Measurements from ENCODE around the gene C1orf116.

Gene C1orf116

DNA sequence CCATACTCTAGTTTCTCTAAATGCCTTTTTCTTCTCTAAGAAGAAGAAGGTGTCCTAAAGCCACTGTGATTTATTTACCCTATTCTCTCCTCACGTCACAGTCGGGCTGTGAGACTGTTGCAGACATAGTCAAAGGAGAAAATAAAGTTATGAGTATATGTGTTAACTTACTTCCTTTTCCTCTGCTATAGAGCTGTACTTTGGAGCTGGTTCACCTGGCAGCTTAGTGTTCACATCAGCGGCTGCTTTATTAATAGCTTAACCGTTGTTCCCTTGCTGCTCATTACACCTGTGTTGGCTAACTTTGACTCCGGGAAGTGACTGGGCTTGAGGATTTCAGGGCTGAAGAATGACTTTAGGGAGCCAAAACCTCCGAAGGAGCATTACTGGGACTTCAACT is 24.1 kb upstream of the C1orf116 start:
- no peak for DNase-seq (ENCODE audit: low read depth in 1 of 2, low spot score in 1 of 2)
- TF ChIP-seq, protein P1, sequence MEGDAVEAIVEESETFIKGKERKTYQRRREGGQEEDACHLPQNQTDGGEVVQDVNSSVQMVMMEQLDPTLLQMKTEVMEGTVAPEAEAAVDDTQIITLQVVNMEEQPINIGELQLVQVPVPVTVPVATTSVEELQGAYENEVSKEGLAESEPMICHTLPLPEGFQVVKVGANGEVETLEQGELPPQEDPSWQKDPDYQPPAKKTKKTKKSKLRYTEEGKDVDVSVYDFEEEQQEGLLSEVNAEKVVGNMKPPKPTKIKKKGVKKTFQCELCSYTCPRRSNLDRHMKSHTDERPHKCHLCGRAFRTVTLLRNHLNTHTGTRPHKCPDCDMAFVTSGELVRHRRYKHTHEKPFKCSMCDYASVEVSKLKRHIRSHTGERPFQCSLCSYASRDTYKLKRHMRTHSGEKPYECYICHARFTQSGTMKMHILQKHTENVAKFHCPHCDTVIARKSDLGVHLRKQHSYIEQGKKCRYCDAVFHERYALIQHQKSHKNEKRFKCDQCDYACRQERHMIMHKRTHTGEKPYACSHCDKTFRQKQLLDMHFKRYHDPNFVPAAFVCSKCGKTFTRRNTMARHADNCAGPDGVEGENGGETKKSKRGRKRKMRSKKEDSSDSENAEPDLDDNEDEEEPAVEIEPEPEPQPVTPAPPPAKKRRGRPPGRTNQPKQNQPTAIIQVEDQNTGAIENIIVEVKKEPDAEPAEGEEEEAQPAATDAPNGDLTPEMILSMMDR (IDR thresholded peaks at IDR 0.05; ENCODE audit: insufficient read depth, low read length) = no peak
- TF ChIP-seq GABPA (IDR thresholded peaks at IDR 0.05; ENCODE audit: low read depth) (no peak), POLR2AphosphoS5 (IDR thresholded peaks at IDR 0.05; ENCODE audit: low read depth) (no peak), SPI1 (IDR thresholded peaks at IDR 0.05; ENCODE audit: borderline replicate concordance, low read depth) (no peak)
- TF ChIP-seq, protein P2, sequence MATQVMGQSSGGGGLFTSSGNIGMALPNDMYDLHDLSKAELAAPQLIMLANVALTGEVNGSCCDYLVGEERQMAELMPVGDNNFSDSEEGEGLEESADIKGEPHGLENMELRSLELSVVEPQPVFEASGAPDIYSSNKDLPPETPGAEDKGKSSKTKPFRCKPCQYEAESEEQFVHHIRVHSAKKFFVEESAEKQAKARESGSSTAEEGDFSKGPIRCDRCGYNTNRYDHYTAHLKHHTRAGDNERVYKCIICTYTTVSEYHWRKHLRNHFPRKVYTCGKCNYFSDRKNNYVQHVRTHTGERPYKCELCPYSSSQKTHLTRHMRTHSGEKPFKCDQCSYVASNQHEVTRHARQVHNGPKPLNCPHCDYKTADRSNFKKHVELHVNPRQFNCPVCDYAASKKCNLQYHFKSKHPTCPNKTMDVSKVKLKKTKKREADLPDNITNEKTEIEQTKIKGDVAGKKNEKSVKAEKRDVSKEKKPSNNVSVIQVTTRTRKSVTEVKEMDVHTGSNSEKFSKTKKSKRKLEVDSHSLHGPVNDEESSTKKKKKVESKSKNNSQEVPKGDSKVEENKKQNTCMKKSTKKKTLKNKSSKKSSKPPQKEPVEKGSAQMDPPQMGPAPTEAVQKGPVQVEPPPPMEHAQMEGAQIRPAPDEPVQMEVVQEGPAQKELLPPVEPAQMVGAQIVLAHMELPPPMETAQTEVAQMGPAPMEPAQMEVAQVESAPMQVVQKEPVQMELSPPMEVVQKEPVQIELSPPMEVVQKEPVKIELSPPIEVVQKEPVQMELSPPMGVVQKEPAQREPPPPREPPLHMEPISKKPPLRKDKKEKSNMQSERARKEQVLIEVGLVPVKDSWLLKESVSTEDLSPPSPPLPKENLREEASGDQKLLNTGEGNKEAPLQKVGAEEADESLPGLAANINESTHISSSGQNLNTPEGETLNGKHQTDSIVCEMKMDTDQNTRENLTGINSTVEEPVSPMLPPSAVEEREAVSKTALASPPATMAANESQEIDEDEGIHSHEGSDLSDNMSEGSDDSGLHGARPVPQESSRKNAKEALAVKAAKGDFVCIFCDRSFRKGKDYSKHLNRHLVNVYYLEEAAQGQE (IDR thresholded peaks at IDR 0.05; ENCODE audit: insufficient replicate concordance, low read depth) = no peak
- H3K4me3 ChIP-seq (replicated peaks; ENCODE audit: insufficient read depth, low read length) = no peak overlapping the region
- no peaks in the 10 kb centered on the region for H3K27me3 ChIP-seq (ENCODE audit: insufficient read depth, poor library complexity, severe bottlenecking)
- no peak overlapping the region for H3K27ac ChIP-seq (replicated peaks)

DNA sequence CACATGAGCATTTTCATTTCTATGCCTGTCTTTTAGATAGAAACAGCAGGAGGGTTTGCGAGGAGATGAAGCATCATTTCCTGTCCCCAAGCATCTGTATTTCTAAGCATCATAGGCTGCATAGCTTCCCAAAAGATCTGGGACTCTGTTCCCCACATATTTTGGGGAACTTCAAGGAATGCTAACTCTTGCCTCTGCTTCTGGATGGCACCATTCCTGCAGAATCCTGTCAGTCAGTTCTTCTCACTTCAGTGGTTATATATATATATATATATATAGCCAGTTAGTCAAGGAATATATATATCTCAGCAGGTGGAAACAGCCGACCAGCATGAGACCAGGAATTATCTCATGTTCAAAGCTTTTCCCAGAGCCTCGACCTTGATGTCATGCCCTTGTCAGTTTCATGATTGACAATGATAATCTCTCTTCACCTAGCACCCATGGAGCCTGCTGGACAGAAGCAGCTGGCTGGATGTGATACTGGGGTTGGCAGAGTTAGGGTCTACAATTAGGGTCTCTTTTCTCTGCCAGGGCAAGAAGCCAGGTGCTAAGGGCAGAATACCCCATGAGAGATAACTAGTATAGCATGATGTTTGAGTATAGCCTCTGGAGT is 22.9 kb upstream of the C1orf116 start:
- DNase-seq (ENCODE audit: low read depth in 1 of 2, low spot score in 1 of 2) = no peak
- H3K27ac ChIP-seq (replicated peaks) = no peak overlapping the region
- no peaks in the 10 kb centered on the region for H3K27me3 ChIP-seq (ENCODE audit: insufficient read depth, poor library complexity, severe bottlenecking)
- H3K4me3 ChIP-seq (replicated peaks; ENCODE audit: insufficient read depth, low read length) = no peak overlapping the region
- TF ChIP-seq, protein P1 (IDR thresholded peaks at IDR 0.05; ENCODE audit: insufficient read depth, low read length) = no peak
- TF ChIP-seq, protein P2 (IDR thresholded peaks at IDR 0.05; ENCODE audit: insufficient replicate concordance, low read depth) = no peak
- TF ChIP-seq POLR2AphosphoS5 (IDR thresholded peaks at IDR 0.05; ENCODE audit: low read depth) (no peak), GABPA (IDR thresholded peaks at IDR 0.05; ENCODE audit: low read depth) (no peak), SPI1 (IDR thresholded peaks at IDR 0.05; ENCODE audit: borderline replicate concordance, low read depth) (no peak)

DNA sequence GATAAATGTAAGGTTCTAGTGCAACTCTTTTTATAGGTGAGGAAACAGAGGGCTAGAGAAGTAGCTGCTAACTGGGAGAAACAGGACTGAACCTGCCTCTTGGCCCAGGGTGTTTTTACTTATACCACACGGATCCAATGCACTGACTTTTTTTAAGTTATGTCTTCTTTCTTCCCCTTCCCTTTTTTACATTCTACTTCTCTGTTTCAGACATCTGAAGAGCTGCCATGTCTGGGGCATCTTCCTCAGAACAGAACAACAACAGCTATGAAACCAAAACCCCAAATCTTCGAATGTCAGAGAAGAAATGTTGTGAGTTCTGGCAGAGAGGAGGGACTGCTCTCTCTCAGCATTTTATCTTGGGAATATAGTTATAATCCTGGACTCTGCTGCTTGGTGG is 21.9 kb upstream of the C1orf116 start:
- Histone ChIP-seq H3K27ac (replicated peaks) (peak overlapping the region; percentile 26), H3K4me3 (replicated peaks; ENCODE audit: insufficient read depth, low read length) (no peak overlapping the region), H3K27me3 (ENCODE audit: insufficient read depth, poor library complexity, severe bottlenecking) (no peaks in the 10 kb centered on the region)
- DNase-seq (ENCODE audit: low read depth in 1 of 2, low spot score in 1 of 2) = peak in 1 of 2 experiments; percentile 36
- TF ChIP-seq GABPA (IDR thresholded peaks at IDR 0.05; ENCODE audit: low read depth) (no peak), SPI1 (IDR thresholded peaks at IDR 0.05; ENCODE audit: borderline replicate concordance, low read depth) (peak; percentile 81)

DNA sequence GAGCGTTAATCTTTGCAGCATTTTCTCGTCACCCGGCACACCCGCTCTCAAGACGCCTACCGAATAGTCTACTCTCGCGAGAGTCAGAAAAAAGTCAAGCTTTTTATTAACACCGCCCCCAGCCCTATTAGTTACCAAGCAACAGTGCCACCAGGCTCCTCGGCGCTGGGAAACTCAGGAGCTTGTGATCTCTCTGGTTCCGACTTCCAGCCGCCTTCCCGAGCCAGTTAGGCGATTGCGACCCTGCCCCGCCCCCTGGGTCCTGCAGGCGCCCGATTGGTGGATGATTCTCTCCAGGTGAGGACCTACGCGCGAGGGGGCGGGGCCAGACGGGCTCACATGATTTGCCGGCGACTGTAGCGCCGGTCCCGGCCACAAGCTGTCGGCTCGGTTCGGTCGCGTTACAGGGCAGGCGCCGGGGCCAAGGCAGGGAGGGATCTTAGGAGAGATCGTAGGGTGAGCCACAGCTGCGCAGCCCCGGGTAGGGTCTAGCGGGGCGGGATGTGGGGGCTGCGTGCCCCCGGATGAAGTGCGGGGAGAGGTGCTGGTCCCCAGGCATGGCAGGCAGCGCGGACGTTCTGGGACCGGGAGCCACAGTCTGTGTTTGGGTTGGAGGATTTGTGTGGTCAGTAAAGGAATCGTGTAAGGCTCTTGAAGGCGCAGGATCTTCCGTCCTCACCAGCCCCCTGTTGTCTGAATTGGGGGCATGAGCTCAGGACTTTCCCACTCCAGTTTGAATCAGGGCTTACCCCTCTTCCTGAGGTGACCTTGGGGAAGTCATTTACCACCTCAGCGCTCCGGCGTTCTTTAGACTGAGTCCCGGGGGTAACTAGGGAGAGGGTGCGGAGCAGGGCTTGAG is 20.6 kb upstream of the C1orf116 start, which contains the start of gene PFKFB2:
Gene PFKFB2, plus strand, starts transcription at position 365 of the 859 bp plus-strand sequence. CDS start 1,443 bp downstream, outside the sequence.
- TF ChIP-seq, protein P2 (IDR thresholded peaks at IDR 0.05; ENCODE audit: insufficient replicate concordance, low read depth) = no peak
- TF ChIP-seq, protein P1 (IDR thresholded peaks at IDR 0.05; ENCODE audit: insufficient read depth, low read length) = no peak
- TF ChIP-seq POLR2AphosphoS5 (IDR thresholded peaks at IDR 0.05; ENCODE audit: low read depth) (no peak), SPI1 (IDR thresholded peaks at IDR 0.05; ENCODE audit: borderline replicate concordance, low read depth) (no peak), GABPA (IDR thresholded peaks at IDR 0.05; ENCODE audit: low read depth) (no peak)
- DNase-seq (ENCODE audit: low read depth in 1 of 2, low spot score in 1 of 2) = peak; percentile 17 to 78
- peak within 1 kb of the TSS; percentile 1; the same call in 1 of the 2 replicates for H3K27ac ChIP-seq (replicated peaks)
- peak within 1 kb of the TSS; percentile 22 for H3K4me3 ChIP-seq (replicated peaks; ENCODE audit: insufficient read depth, low read length)
- H3K27me3 ChIP-seq (ENCODE audit: insufficient read depth, poor library complexity, severe bottlenecking) = no peaks in the 10 kb centered on the region
